ENCODE measurements around the gene NTHL1. TPM values are rescaled to one million over a fixed set of nuclear protein-coding genes. Genes with fewer than 3 reads are reported as not detected.

NTHL1 gene
- total and polyA plus RNA-seq, 2 of the 13 experiments (the other 11 are each of a cell fraction or from before 2014, with no cell fraction given): 47.5 to 64.9 TPM

DNA sequence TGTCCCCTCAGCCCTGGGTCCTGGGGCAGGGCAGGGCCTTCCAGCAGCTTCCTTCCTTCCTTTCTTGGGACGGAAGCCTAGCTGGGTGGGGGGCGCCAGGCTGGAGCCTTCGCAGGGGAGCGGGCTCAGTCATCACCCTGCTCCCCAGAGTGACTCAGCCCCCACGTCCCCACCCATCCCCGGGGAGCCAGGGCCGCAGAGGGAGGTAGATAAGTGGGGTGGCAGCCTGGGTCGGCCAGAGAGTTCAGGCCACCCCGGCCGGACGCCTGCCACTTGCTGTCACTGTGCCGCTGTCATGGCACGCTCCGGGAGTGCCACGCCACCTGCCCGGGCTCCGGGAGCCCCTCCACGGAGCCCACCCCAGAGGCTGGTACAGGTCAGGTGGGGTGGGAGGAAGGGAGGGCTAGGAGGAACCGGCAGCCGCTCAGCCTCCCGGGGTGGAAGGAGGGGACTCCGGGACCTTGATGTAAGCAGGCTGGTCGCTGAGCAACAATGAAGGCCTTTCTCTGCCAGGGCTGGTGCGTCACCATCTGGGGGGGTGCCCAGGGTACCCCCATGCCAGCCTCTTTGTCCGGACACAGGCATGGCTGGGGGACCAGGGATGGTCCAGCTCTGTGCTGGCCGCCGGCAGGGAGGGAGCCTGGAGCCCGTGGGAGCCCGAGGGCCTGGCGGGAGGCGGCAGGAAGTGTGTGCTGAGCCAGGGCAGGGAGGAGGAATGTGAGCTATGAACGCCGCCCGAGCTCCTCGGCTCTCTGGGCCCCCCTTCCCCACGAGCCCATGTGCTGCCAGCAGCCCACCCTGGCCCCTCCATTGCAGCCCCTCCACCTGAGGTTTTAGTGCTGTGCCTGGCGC is 14.4 kb downstream of the NTHL1 start (continued):
- TF ChIP-seq, protein P1, sequence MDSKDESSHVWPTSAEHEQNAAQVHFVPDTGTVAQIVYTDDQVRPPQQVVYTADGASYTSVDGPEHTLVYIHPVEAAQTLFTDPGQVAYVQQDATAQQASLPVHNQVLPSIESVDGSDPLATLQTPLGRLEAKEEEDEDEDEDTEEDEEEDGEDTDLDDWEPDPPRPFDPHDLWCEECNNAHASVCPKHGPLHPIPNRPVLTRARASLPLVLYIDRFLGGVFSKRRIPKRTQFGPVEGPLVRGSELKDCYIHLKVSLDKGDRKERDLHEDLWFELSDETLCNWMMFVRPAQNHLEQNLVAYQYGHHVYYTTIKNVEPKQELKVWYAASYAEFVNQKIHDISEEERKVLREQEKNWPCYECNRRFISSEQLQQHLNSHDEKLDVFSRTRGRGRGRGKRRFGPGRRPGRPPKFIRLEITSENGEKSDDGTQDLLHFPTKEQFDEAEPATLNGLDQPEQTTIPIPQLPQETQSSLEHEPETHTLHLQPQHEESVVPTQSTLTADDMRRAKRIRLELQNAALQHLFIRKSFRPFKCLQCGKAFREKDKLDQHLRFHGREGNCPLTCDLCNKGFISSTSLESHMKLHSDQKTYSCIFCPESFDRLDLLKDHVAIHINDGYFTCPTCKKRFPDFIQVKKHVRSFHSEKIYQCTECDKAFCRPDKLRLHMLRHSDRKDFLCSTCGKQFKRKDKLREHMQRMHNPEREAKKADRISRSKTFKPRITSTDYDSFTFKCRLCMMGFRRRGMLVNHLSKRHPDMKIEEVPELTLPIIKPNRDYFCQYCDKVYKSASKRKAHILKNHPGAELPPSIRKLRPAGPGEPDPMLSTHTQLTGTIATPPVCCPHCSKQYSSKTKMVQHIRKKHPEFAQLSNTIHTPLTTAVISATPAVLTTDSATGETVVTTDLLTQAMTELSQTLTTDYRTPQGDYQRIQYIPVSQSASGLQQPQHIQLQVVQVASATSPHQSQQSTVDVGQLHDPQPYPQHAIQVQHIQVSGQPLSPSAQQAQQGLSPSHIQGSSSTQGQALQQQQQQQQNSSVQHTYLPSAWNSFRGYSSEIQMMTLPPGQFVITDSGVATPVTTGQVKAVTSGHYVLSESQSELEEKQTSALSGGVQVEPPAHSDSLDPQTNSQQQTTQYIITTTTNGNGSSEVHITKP (CRISPR knock-in tag; IDR thresholded peaks at IDR 0.05; ENCODE audit: low read depth): no peak
- no peak for TF ChIP-seq ZNF17 (CRISPR knock-in tag; IDR thresholded peaks at IDR 0.05)
- TF ChIP-seq TCF12 (IDR thresholded peaks at IDR 0.05): no peak
- no peak for TF ChIP-seq TCF12 (CRISPR knock-in tag; IDR thresholded peaks at IDR 0.05)
- no peak for TF ChIP-seq ZEB1 (IDR thresholded peaks at IDR 0.05; ENCODE audit: insufficient replicate concordance, low read depth)
- no peak for TF ChIP-seq DPF2 (CRISPR knock-in tag; IDR thresholded peaks at IDR 0.05; ENCODE audit: borderline replicate concordance, low read depth)
- TF ChIP-seq KAT7 (CRISPR knock-in tag; IDR thresholded peaks at IDR 0.05; ENCODE audit: borderline replicate concordance): no peak
- TF ChIP-seq SOX5 (CRISPR knock-in tag; IDR thresholded peaks at IDR 0.05; ENCODE audit: borderline replicate concordance): peak; percentile 31; the same call in 1 of the 2 replicates
- TF ChIP-seq, protein P2, sequence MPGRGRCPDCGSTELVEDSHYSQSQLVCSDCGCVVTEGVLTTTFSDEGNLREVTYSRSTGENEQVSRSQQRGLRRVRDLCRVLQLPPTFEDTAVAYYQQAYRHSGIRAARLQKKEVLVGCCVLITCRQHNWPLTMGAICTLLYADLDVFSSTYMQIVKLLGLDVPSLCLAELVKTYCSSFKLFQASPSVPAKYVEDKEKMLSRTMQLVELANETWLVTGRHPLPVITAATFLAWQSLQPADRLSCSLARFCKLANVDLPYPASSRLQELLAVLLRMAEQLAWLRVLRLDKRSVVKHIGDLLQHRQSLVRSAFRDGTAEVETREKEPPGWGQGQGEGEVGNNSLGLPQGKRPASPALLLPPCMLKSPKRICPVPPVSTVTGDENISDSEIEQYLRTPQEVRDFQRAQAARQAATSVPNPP (CRISPR knock-in tag; IDR thresholded peaks at IDR 0.05): no peak
- TF ChIP-seq, protein P3, sequence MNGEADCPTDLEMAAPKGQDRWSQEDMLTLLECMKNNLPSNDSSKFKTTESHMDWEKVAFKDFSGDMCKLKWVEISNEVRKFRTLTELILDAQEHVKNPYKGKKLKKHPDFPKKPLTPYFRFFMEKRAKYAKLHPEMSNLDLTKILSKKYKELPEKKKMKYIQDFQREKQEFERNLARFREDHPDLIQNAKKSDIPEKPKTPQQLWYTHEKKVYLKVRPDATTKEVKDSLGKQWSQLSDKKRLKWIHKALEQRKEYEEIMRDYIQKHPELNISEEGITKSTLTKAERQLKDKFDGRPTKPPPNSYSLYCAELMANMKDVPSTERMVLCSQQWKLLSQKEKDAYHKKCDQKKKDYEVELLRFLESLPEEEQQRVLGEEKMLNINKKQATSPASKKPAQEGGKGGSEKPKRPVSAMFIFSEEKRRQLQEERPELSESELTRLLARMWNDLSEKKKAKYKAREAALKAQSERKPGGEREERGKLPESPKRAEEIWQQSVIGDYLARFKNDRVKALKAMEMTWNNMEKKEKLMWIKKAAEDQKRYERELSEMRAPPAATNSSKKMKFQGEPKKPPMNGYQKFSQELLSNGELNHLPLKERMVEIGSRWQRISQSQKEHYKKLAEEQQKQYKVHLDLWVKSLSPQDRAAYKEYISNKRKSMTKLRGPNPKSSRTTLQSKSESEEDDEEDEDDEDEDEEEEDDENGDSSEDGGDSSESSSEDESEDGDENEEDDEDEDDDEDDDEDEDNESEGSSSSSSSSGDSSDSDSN (CRISPR knock-in tag; IDR thresholded peaks at IDR 0.05): peak; percentile 63; the same call in 1 of the 2 replicates
- TF ChIP-seq MAFF (IDR thresholded peaks at IDR 0.05; ENCODE audit: low read depth, low read length): no peak
- TF ChIP-seq, protein P4, sequence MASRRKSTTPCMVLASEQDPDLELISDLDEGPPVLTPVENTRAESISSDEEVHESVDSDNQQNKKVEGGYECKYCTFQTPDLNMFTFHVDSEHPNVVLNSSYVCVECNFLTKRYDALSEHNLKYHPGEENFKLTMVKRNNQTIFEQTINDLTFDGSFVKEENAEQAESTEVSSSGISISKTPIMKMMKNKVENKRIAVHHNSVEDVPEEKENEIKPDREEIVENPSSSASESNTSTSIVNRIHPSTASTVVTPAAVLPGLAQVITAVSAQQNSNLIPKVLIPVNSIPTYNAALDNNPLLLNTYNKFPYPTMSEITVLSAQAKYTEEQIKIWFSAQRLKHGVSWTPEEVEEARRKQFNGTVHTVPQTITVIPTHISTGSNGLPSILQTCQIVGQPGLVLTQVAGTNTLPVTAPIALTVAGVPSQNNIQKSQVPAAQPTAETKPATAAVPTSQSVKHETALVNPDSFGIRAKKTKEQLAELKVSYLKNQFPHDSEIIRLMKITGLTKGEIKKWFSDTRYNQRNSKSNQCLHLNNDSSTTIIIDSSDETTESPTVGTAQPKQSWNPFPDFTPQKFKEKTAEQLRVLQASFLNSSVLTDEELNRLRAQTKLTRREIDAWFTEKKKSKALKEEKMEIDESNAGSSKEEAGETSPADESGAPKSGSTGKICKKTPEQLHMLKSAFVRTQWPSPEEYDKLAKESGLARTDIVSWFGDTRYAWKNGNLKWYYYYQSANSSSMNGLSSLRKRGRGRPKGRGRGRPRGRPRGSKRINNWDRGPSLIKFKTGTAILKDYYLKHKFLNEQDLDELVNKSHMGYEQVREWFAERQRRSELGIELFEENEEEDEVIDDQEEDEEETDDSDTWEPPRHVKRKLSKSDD (CRISPR knock-in tag; IDR thresholded peaks at IDR 0.05; ENCODE audit: low read depth): no peak
- no peak for TF ChIP-seq DNMT1 (CRISPR knock-in tag; IDR thresholded peaks at IDR 0.05)
- TF ChIP-seq IRF2 (CRISPR knock-in tag; IDR thresholded peaks at IDR 0.05): no peak
- no peak for TF ChIP-seq SYNCRIP (IDR thresholded peaks at IDR 0.05; ENCODE audit: insufficient read depth, low read depth, low read length)
- peak; percentile 59 for TF ChIP-seq SALL1 (CRISPR knock-in tag; IDR thresholded peaks at IDR 0.05)
- no peak; the same call in 2 of the 3 replicates for TF ChIP-seq MXI1 (IDR thresholded peaks at IDR 0.05; ENCODE audit: borderline replicate concordance, low read depth, low read length)
- TF ChIP-seq REPIN1 (CRISPR knock-in tag; IDR thresholded peaks at IDR 0.05; ENCODE audit: borderline replicate concordance, low read depth): 0 out of 2 replicates have a peak, but pooled peaks have one; percentile 52
- TF ChIP-seq ZNF20 (CRISPR knock-in tag; IDR thresholded peaks at IDR 0.05): no peak
